AG04450 (cell line): Measurements from ENCODE around the gene EBI3. TPM values are rescaled to one million over a fixed set of nuclear protein-coding genes. Genes with fewer than 3 reads are reported as not detected.
A peak's percentile ranks its signal among the peaks of the same experiment; 100 is the strongest.

ENCODE experiments used
- CTCF ChIA-PET: fragments of 300-600, 350-600 bp; formaldehyde crosslinking; extraction: SDS; loops from one replicate; lab custom pipeline; 2022; ENCODE audit warnings: antibody characterized with exemption, inconsistent platforms; lab: Charles Lee
- POLR2A ChIA-PET: fragments of 350-600 bp; formaldehyde crosslinking; extraction: SDS; loops from one replicate; lab custom pipeline; 2021; ENCODE audit warnings: antibody characterized with exemption, inconsistent platforms; lab: Yijun Ruan, JAX
- DNase-seq: peaks from one replicate; pipeline ENCODE4 v3.0.0-alpha.2; 2011; ENCODE audit warnings: low read depth, low spot score
- H3K27ac ChIP-seq: one replicate; pipeline ENCODE4 v1.5.1; 2012; ENCODE audit warnings: low read depth, low read length, control low read depth
- H3K27me3 ChIP-seq: one replicate; pipeline ENCODE4 v1.6.0; 2012; ENCODE audit warnings: low read length; ENCODE audit not compliant: control insufficient read depth, insufficient read depth
- H3K4me3 ChIP-seq: 2 replicates; pipeline ENCODE4 v1.5.1; 2011; ENCODE audit warnings: mild to moderate bottlenecking, low read depth, low read length, control low read depth
- H3K9me3 ChIP-seq: 2 replicates; pipeline ENCODE4 v1.5.1; 2012; ENCODE audit warnings: low read length; ENCODE audit not compliant: control insufficient read depth, insufficient read depth
- CTCF ChIP-seq: IDR thresholded peaks from 2 replicates; pipeline ENCODE4 v1.5.1; 2011; ENCODE audit warnings: low read depth, low read length, control low read depth, inconsistent platforms
- polyA plus RNA-seq: library from polyadenylated mRNA; depleted of rRNA; stranded (reverse); fragments of >200 nt; gene quantifications from 2 replicates; pipeline ENCODE4 v1.2.3, GENCODE V29; 2011

Gene EBI3
- polyA plus RNA-seq, 1 experiment, result 1.1 TPM

- Histone ChIP-seq H3K27me3 (peaks cover 24% of the 10 kb centered on the region), H3K27ac (no peak overlapping the region), H3K4me3 (no peak overlapping the region), H3K9me3 (peaks cover 6% of the 10 kb centered on the region; the same call in 1 of the 2 replicates)
- no peak for TF ChIP-seq CTCF
- no peak for DNase-seq
- ChIA-PET CTCF (interaction anchor here (3.2 kb wide), 1 partner anchor 10 kb away, joined by 14 read pairs; no protein-coding TSS in a partner anchor), POLR2A (interaction anchor here (0.7 kb wide), 1 partner anchor 97 kb away, joined by 15 read pairs; no protein-coding TSS in a partner anchor)
Observed at GRCh38 chr19:4277191-4277696, 47.9 kb downstream of the EBI3 start.

GRCh38 chr19:4278010-4278409 is 48.7 kb downstream of the EBI3 start:
- TF ChIP-seq CTCF, result no peak
- DNase-seq, result no peak
- Histone ChIP-seq H3K27ac (no peak overlapping the region), H3K27me3 (peaks cover 27% of the 10 kb centered on the region), H3K9me3 (peaks cover 3% of the 10 kb centered on the region; the same call in 1 of the 2 replicates), H3K4me3 (no peak overlapping the region)
- POLR2A ChIA-PET, result no interaction called here
- CTCF ChIA-PET, result interaction anchor here (3.2 kb wide), 1 partner anchor 11 kb away, joined by 14 read pairs; no protein-coding TSS in a partner anchor

- Histone ChIP-seq H3K27me3 (peaks cover 31% of the 10 kb centered on the region), H3K4me3 (0 out of 2 replicates have a peak within 1 kb of the TSS, but pooled peaks have one; percentile 13), H3K9me3 (peaks cover 3% of the 10 kb centered on the region; the same call in 1 of the 2 replicates), H3K27ac (no peak within 1 kb of the TSS)
- no peak for DNase-seq
- TF ChIP-seq CTCF, result no peak
- POLR2A ChIA-PET, result no interaction called here
- CTCF ChIA-PET, result interaction anchor here (3.2 kb wide), 1 partner anchor 12 kb away, joined by 14 read pairs; no protein-coding TSS in a partner anchor
Observed at GRCh38 chr19:4278419-4279266, 49.3 kb downstream of the EBI3 start, which contains the start of gene SHD. TSS of gene SHD (plus strand) at chr19:4279266. CDS start at chr19:4280064, 798 bp downstream.

GRCh38 chr19:4279267-4279529 is 49.9 kb downstream of the EBI3 start:
- Histone ChIP-seq H3K27ac (no peak overlapping the region), H3K4me3 (no peak overlapping the region), H3K9me3 (peaks cover 3% of the 10 kb centered on the region; the same call in 1 of the 2 replicates), H3K27me3 (peaks cover 32% of the 10 kb centered on the region)
- POLR2A ChIA-PET, result no interaction called here
- DNase-seq, result no peak
- CTCF ChIA-PET, result no interaction called here
- TF ChIP-seq CTCF, result no peak
